AG20443 (cell line): ENCODE measurements around the gene KLHL8.

ENCODE experiments used
- DNase-seq: peaks from one replicate; pipeline ENCODE4 v3.0.0; 2012; ENCODE audit warnings: low spot score, mixed read lengths

The KLHL8 gene

GRCh38 chr4:87220094-87220822 lies at the start of gene KLHL8:
TSS of gene KLHL8 (minus strand) at chr4:87220618. CDS start at chr4:87195539, 25,079 bp downstream.
- DNase-seq, result peak; percentile 98

DNA sequence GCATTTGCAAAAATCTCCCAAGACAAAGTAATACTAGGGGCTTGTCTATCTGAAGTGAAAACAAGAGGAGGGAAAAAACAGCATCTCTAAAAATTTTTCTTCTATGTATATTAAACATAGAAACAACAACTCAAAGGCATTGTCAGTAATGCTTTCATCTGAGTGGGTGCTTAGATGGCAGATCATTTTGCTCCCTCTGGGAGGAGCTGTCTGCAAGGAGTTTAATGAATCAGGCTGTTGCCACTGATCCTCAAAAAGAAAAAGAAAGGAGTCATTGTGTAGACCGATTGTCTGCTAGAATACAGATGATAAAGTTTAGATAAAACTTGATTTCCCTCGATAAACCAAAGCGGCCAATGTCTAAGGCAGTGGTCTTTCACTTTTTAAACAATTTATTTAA lies 49.7 kb upstream of the KLHL8 start:
- DNase-seq, result peak; percentile 53

GRCh38 chr4:87268411-87268810 lies 48.0 kb upstream of the KLHL8 start:
- DNase-seq, result no peak

DNA sequence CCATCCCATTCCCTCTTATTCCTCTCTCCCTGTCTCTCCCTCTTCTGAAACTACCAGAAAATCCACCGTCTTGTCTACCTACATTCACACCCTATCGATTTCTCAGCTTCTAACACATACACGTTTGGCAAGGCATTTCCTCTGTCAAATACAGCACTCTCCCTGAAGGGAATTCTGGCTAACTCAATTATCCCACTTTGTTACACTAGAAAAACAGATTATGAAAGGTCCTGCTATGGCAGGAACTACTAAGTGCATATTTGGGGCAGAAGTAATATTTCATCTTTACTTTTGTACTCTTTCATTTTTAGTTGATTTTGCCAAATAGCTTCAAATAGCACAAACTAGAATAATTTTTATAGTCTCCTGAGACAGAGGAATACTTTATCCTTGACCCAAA lies 46.6 kb upstream of the KLHL8 start:
- no peak for DNase-seq

DNA sequence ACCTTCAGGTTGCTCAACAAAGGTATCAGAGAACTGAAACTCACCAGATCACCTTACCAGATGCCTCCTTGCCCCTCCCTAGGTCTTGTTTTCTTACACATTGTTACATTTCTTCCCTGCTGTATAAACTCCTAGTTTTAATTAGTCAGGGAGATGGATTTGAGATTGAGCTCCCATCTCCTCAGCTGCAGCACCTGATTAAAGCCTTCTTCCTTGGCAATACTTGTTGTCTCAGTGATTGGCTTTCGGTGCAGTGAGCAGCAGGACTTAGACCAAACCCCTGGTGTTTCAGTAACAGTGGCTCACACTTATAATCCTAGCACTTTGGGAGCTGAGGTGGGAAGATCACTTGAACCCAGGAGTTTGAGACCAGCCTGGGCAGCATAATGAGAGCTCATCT lies 42.5 kb upstream of the KLHL8 start:
- DNase-seq, result no peak

DNA sequence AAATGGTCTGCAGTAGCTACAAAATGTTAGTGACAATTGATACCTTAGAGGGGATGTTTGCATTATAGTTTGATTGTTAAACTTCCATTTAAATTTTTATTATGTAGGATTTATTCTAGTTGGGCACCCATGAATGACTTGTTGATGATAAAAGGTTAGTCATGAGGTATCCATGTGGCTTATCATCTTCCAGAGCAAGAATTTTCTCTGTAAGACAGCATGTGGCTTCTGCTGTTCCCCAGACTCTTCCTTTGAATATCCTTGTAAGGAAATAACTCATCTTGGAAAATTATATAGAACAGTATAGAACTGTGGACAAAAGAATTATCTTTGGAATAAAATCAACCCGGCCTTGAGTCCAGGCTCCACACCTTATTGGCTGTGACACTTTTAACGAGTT lies 40.1 kb upstream of the KLHL8 start:
- no peak for DNase-seq

- no peak for DNase-seq
Measured at GRCh38 chr4:87258677-87259076, 38.3 kb upstream of the KLHL8 start.

DNA sequence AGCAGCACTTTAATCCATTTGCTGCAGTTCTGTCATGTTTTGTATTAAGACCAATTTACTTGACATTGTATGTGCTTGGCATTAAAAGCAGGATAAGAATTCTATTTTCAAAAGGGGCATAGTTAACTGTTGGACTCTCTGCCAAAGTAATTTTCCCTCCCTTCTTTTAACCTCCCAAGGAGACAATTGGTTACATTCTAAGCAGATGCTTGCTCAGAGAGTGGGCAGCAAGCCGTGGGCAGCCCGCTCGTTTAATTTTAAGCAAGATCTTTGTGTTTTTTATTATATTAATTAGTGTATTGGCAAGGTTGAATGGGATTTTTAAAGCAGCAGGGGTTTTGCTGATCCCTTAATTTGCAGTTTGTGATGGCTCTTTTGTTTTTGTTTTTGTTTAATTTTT lies 37.1 kb upstream of the KLHL8 start:
- no peak for DNase-seq

DNA sequence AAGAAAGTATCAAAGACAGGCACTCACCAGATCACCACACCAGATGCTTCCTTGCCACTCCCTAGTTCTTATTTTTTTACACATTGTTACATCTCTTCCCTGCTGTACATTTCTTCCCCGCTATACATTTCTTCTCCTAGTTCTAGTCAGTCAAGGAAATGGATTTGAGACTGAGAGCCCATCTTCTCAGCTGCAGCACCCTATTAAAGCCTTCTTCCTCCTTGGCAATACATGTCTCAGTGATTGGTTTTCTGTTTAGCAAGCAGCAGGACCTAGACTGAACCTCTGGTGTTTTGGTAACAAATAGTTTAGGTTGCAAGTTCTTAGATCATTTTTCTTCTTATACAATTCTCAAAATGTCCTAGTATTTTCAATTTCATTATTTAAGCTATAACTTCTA lies 35.3 kb upstream of the KLHL8 start:
- DNase-seq, result no peak

DNA sequence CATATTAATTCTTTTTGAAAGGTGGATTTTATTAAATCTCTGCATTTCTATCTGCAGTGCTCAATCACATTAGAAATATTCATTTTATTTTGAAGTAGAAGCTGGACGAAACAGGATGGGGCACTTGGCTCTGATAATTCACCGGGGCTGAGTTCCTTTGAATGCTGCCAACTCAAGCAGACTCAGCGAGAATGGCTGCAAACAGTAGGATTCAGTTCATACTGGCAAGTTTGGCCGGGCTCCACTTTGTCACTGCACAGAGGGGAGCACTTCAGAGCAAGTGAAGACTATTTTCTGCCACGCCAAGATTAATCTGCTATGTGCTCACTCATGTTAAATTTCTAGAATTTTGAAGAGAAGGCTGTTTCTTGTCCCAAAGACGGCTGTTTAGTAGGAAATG lies 30.7 kb upstream of the KLHL8 start:
- DNase-seq, result no peak

DNA sequence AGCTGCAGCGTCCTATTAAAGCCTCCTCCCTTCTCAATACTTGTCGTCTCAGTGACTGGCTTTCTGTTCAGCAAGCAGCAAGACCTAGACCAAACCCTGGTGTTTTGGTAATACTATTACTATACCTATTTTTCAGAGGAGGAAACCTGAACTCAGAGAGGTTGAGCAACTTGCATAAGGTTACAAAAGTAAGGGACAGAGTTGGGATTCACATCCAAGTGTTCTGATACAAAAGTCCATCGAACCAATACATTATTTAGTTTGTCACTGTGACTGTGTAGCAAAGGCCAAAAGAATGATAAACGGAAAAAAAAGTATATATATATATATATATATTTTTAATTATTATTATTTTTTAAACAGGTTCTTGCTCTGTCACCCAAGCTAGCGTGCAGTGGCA lies 29.9 kb upstream of the KLHL8 start:
- DNase-seq, result no peak

GRCh38 chr4:87249332-87250019 lies 29.1 kb upstream of the KLHL8 start:
- no peak for DNase-seq

DNA sequence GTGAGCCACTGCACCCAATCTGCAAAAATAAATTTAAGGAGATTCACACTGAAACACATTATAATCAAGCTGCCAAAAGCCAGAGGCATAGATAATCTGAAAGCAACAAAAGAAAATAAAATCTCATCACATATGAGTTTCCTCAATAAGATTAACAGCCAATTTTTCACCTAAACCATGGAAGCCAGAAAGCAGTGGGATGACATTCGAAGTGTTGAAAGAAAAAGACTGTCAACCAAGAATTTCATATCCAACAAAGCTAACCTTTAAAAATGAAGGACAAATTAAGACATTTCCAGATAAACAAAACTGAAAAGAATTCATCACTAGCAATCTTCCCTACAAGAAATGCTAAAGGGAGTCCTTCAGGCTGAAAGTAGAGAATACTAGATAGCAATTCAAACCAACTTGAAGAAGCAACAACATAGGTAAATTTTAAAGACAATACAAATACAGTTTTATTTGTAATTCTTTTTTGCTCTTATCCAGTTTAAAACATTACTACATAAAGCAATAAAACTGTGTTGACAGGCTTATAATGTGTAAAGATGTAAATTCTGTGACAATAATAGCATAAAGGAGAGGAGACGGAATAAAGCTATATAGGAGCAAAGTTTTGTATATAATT lies 23.1 kb upstream of the KLHL8 start:
- DNase-seq, result no peak

- no peak for DNase-seq
Measured at GRCh38 chr4:87241336-87241735, 20.9 kb upstream of the KLHL8 start.

- DNase-seq, result no peak
Measured at GRCh38 chr4:87240341-87240740, 19.9 kb upstream of the KLHL8 start.

DNA sequence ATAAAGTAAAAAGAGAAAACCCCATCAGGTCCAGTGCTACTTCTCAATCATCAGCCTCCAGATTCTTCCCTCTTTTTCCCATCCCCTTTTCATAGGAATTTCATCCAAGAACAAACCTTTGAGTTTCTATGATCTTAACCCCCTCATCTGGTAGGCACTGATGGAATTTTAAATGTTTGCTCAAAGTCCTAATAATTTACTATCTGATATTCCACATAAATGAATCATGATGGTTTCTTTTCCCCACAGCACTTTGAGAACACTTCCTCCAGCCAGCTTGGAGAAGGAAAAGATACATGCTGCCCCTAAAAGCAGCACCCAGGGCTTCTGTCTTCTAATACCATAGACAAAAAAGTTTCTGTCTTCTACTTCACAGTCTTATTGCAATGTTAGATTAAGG lies 19.4 kb upstream of the KLHL8 start:
- no peak for DNase-seq

DNA sequence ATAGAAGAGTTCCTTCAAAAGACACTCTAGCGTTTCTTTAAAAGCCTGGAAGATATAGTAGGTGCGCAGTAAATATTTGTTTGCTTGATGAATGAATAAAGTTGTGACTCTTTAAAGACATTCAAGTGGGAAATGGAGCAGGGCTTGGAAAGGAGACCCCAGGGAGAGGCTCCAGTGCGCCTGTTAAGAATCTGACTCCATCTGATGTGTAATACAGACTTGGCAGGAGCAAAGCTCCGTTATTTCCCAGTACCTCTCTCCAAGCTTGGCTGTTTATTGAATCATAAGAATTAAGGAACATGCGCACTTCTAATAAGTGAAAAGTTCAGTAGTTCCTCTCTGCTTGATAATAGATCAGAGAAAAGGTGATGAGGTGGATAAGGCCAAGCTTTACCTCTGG lies 18.8 kb upstream of the KLHL8 start:
- no peak for DNase-seq

- no peak for DNase-seq
Measured at GRCh38 chr4:87236861-87237260, 16.4 kb upstream of the KLHL8 start.

DNA sequence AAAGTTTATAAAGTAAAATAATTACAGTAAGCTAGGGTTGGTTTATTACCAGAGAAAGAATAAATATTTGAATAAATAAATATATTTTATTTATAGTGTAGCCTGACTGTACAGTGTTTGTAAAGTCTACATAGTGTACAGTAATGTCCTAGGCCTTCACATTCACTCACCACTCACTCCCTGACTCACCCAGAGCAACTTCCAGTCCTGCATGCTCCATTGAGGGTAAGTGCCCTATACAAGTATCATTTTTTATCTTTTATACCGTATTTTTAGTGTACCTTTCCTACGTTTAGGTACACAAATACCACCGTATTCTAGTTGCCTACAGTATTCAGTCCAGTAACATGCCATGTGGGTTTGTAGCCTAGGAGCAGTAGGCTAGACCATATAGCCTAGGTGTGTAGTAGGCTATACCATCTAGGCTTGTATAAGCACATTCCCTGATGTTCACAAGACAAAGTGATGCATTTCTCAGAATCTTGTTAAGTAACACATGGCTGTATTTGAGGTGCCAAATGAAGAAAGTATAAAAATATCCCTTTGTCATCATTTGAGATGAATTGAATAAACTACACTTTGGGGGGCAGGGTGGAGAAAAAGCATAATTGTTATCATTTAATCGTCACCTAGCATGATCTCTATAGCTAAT lies 14.7 kb upstream of the KLHL8 start:
- DNase-seq, result no peak

GRCh38 chr4:87232216-87232615 lies 11.8 kb upstream of the KLHL8 start:
- no peak for DNase-seq

- DNase-seq, result no peak
Measured at GRCh38 chr4:87230806-87231205, 10.4 kb upstream of the KLHL8 start.

DNA sequence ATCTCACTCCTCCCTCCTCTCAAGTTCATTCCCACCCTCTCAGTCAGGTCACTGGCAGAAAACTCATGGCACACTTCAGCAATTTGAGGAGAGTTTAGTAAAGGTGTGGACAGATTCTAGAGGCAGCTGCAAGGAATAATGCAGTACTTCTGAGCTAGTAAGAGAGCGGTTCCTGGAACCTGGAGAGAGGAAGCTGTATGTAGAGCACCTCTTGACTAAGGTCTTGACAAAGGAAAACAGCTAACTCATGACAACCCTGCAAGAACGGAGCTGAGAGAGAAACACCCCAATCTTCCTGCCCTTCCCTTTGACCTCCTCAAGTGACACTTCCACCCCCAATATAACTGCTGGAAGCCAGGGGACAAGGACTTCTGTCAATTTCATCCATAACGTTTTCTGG lies 9.6 kb upstream of the KLHL8 start:
- no peak for DNase-seq
